ENCODE data around the gene HERC4.
"Not testable (repeated sequence)": the region's sequence is repeated elsewhere in the genome, so short reads cannot be mapped to it uniquely, and the experiment has no call there.

The HERC4 gene

GRCh38 chr10:68043030-68043429 is 32.1 kb downstream of the HERC4 start:
- Mint-ChIP-seq H3K4me1 (no peaks in the 10 kb centered on the region), H3K9me3 (peaks cover 5% of the 10 kb centered on the region), H3K27ac (no peak overlapping the region), H3K27me3 (ENCODE audit: low read depth, poor library complexity) (no peaks in the 10 kb centered on the region), H3K36me3 (ENCODE audit: low read depth) (peaks cover 47% of the 10 kb centered on the region), H3K4me3 (no peak overlapping the region)
- no peak for DNase-seq
- TF ChIP-seq CTCF (IDR thresholded peaks at IDR 0.05), result no peak

GRCh38 chr10:68032113-68032512 is 43.0 kb downstream of the HERC4 start:
- no peaks in the 10 kb centered on the region for H3K9me3 Mint-ChIP-seq
- no peak for DNase-seq
- peaks cover 44% of the 10 kb centered on the region for H3K36me3 Mint-ChIP-seq (ENCODE audit: low read depth)
- no peaks in the 10 kb centered on the region for H3K27me3 Mint-ChIP-seq (ENCODE audit: low read depth, poor library complexity)
- TF ChIP-seq CTCF (IDR thresholded peaks at IDR 0.05), result no peak
- H3K4me3 Mint-ChIP-seq, result no peak overlapping the region
- no peaks in the 10 kb centered on the region for H3K4me1 Mint-ChIP-seq
- no peak overlapping the region for H3K27ac Mint-ChIP-seq

- no peak overlapping the region for H3K27ac Mint-ChIP-seq
- peaks cover 60% of the 10 kb centered on the region for H3K36me3 Mint-ChIP-seq (ENCODE audit: low read depth)
- no peak overlapping the region for H3K4me3 Mint-ChIP-seq
- no peak for TF ChIP-seq CTCF (IDR thresholded peaks at IDR 0.05)
- H3K9me3 Mint-ChIP-seq, result peaks cover 5% of the 10 kb centered on the region
- H3K27me3 Mint-ChIP-seq (ENCODE audit: low read depth, poor library complexity), result no peaks in the 10 kb centered on the region
- no peak for DNase-seq
- H3K4me1 Mint-ChIP-seq, result no peaks in the 10 kb centered on the region
These were observed 47.7 kb downstream of the HERC4 start for GRCh38 chr10:68027429-68027828.

GRCh38 chr10:68023292-68023691 is 51.8 kb downstream of the HERC4 start:
- Mint-ChIP-seq H3K36me3 (ENCODE audit: low read depth) (peaks cover 83% of the 10 kb centered on the region), H3K4me3 (no peak overlapping the region), H3K27ac (no peak overlapping the region), H3K9me3 (peaks cover 37% of the 10 kb centered on the region), H3K27me3 (ENCODE audit: low read depth, poor library complexity) (peaks cover 3% of the 10 kb centered on the region), H3K4me1 (no peaks in the 10 kb centered on the region)
- no peak for TF ChIP-seq CTCF (IDR thresholded peaks at IDR 0.05)
- DNase-seq, result no peak

GRCh38 chr10:68022324-68022723 is 52.8 kb downstream of the HERC4 start:
- not testable (repeated sequence) for H3K4me3 Mint-ChIP-seq; H3K4me1 Mint-ChIP-seq; H3K27ac Mint-ChIP-seq; H3K27me3 Mint-ChIP-seq (ENCODE audit: low read depth, poor library complexity); DNase-seq
- peaks cover 82% of the 10 kb centered on the region for H3K36me3 Mint-ChIP-seq (ENCODE audit: low read depth)
- H3K9me3 Mint-ChIP-seq, result peaks cover 37% of the 10 kb centered on the region

GRCh38 chr10:68016519-68016918 is 58.6 kb downstream of the HERC4 start:
- Mint-ChIP-seq H3K9me3 (peaks cover 25% of the 10 kb centered on the region), H3K36me3 (ENCODE audit: low read depth) (peaks cover 63% of the 10 kb centered on the region)
- not testable (repeated sequence) for H3K4me3 Mint-ChIP-seq; H3K27ac Mint-ChIP-seq; DNase-seq; H3K4me1 Mint-ChIP-seq; H3K27me3 Mint-ChIP-seq (ENCODE audit: low read depth, poor library complexity)

- H3K27me3 Mint-ChIP-seq (ENCODE audit: low read depth, poor library complexity), result no peaks in the 10 kb centered on the region
- H3K4me3 Mint-ChIP-seq, result no peak overlapping the region
- H3K36me3 Mint-ChIP-seq (ENCODE audit: low read depth), result peaks cover 74% of the 10 kb centered on the region
- H3K9me3 Mint-ChIP-seq, result peaks cover 16% of the 10 kb centered on the region
- DNase-seq, result no peak
- no peak for TF ChIP-seq CTCF (IDR thresholded peaks at IDR 0.05)
- H3K4me1 Mint-ChIP-seq, result no peaks in the 10 kb centered on the region
- H3K27ac Mint-ChIP-seq, result no peak overlapping the region
These were observed 64.6 kb downstream of the HERC4 start for GRCh38 chr10:68010426-68010940.

Measured in nephron progenitor cell (in vitro differentiated cells).